LNCaP clone FGC (cell line): ENCODE measurements around the gene FLT3.
"Not testable (repeated sequence)": the region's sequence is repeated elsewhere in the genome, so short reads cannot be mapped to it uniquely, and the experiment has no call there.

Source experiments
- DNase-seq: peaks from one replicate; pipeline ENCODE4 v3.0.0-alpha.2; 2011; ENCODE audit warnings: low read depth
- H3K4me3 ChIP-seq: 2 replicates; pipeline ENCODE4 v1.5.1; 2011; ENCODE audit warnings: mild to moderate bottlenecking, low read depth, low read length, control low read depth
- CTCF ChIP-seq: IDR thresholded peaks from 2 replicates; pipeline ENCODE4 v1.5.1; 2012; ENCODE audit warnings: mild to moderate bottlenecking; ENCODE audit not compliant: control insufficient read depth, insufficient read depth; ENCODE audit errors: extremely low read depth

The FLT3 gene

GRCh38 chr13:28099396-28100149 lies 803 bp downstream of the FLT3 start:
- no peak for TF ChIP-seq CTCF
- H3K4me3 ChIP-seq, result peak overlapping the region; percentile 38
- no peak for DNase-seq

GRCh38 chr13:28097503-28097902 lies 2.9 kb downstream of the FLT3 start:
- TF ChIP-seq CTCF, result no peak
- no peak for DNase-seq
- H3K4me3 ChIP-seq, result no peak overlapping the region

GRCh38 chr13:28094306-28094705 lies 6.1 kb downstream of the FLT3 start:
- no peak overlapping the region for H3K4me3 ChIP-seq
- no peak for DNase-seq

DNA sequence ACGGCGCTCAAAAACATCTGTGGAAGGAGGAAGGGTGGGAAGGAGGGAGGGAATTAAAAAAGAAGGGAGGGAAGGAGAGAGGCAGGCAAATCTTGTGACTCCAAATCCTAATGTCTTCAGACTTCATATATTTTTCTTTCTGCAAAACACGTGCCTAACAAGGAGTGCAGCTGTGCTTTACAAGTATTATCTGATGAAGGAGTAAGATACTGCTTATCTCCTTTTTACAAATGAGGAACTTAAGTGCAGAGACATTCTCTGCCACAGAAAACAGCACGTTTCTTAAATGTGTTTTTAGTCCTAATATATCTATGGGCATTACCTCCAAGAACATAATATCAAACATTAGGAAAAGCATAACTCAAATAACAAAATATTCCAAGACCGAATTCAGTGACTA lies 6.5 kb downstream of the FLT3 start:
- TF ChIP-seq CTCF, result no peak
- DNase-seq, result no peak
- H3K4me3 ChIP-seq, result no peak overlapping the region

More at GRCh38 chr13:28094306-28094705, 6.1 kb downstream of the FLT3 start:
- no peak for TF ChIP-seq CTCF

DNA sequence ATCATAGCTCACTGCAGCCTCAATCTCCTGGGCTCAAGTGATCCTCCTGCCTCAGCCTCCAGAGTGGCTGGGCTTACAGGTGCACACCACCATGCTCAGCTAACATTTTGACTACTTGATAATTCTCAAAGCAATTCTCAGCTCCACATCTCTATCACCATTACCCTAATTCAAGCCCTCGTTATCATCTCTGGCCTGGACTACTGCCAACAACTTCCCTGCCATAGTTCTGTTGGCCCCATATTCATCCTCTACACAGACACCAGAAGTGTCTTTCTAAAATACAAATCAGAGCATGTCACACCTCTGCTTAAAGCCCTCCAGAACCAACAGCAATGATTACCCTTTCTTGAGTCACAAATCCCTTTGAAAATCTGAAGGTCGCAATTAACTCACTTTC lies 7.9 kb downstream of the FLT3 start:
- no peak for DNase-seq
- TF ChIP-seq CTCF, result no peak
- no peak overlapping the region for H3K4me3 ChIP-seq

DNA sequence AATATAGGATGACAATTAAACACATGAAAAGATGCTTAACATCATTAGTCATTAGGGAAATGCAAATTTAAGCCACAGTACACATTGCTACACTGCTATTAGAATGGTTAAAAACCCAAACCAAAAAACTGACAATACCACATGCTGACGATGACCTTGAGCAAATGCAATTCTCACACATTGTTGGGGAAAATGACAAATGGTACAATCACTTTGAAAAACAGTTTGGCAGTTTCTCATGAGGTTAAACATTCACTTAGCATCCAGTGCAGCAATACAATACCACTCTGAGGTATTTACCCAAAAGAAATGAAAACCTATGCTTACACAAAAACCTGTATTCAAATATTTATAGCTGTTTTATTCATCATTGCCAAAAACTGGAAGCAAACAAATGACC lies 11.3 kb downstream of the FLT3 start:
- DNase-seq, result no peak
- no peak overlapping the region for H3K4me3 ChIP-seq
- no peak for TF ChIP-seq CTCF

DNA sequence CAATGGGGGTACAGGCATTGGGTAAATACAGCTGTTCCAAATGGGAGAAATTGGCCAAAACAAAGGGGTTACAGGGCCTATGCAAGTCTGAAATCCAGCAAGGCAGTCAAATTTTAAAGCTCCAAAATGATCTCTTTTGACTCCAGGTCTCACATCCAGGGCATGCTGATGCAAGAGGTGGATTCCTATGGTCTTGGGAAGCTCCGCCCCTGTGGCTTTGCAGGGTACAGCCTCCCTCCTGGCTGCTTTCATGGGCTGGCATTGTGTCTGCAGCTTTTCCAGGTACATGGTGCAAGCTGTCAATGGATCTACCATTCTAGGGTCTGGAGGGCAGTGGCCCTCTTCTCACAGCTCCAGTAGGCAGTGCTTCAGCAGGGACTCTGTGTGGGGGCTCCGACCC lies 22.6 kb downstream of the FLT3 start:
- not testable (repeated sequence) for H3K4me3 ChIP-seq, DNase-seq
